Activated CD8-positive, alpha-beta memory T cell treated with anti-CD3 and anti-CD28 coated beads, Interleukin-2, amount 10 ng/mL, durations not matched to agents 7 days and 5 days (primary cell): Measurements from ENCODE around the gene ELMOD1. TPM values are rescaled to one million over a fixed set of nuclear protein-coding genes. Genes with fewer than 3 reads are reported as not detected.
A peak's percentile ranks its signal among the peaks of the same experiment; 100 is the strongest.
"Not testable (repeated sequence)": the region's sequence is repeated elsewhere in the genome, so short reads cannot be mapped to it uniquely, and the experiment has no call there.

Experiments used
- ATAC-seq: fragments of 150-1000 bp; cut with Tn5 transposase; one replicate; pipeline ENCODE4 v1.10.0; 2021; ENCODE audit warnings: moderate library complexity
- CTCF ChIA-PET: fragments of 350-600 bp; sonication (Branson Sonifier 250); formaldehyde crosslinking; loops from one replicate; lab custom pipeline; 2021; ENCODE audit warnings: antibody characterized with exemption; lab: Charles Lee
- DNase-seq: peaks from one replicate; pipeline ENCODE4 v3.0.0-alpha.2; 2020
- H3K27ac Mint-ChIP-seq: one replicate; pipeline ENCODE4 v1.8.0; 2021; ENCODE audit warnings: mild to moderate bottlenecking, mixed read lengths
- H3K27me3 Mint-ChIP-seq: one replicate; pipeline ENCODE4 v1.8.0; 2021; ENCODE audit warnings: mixed read lengths
- H3K36me3 Mint-ChIP-seq: one replicate; pipeline ENCODE4 v1.8.0; 2021; ENCODE audit warnings: mild to moderate bottlenecking, mixed read lengths
- H3K4me1 Mint-ChIP-seq: one replicate; pipeline ENCODE4 v1.8.0; 2021; ENCODE audit warnings: mixed read lengths
- H3K4me3 Mint-ChIP-seq: one replicate; pipeline ENCODE4 v1.8.0; 2021; ENCODE audit warnings: mild to moderate bottlenecking, moderate library complexity, mixed read lengths
- H3K9me3 Mint-ChIP-seq: one replicate; pipeline ENCODE4 v1.8.0; 2022; ENCODE audit warnings: low read depth, mixed read lengths
- total RNA-seq, 2 experiments: library from RNA; stranded (reverse); gene quantifications; one replicate each; pipeline ENCODE4 v1.2.3, GENCODE V29; 2021

ELMOD1 gene
- total RNA-seq, 2 experiments from 2014 or later, result 0.16 TPM; not detected in 1

- peaks cover 48% of the 10 kb centered on the region for H3K4me1 Mint-ChIP-seq
- CTCF ChIA-PET, result interaction anchor here (1.1 to 4.3 kb wide), 5 partner anchors 9 to 205 kb away, joined by 3 to 38 read pairs (median 8); no protein-coding TSS in a partner anchor
- H3K4me3 Mint-ChIP-seq, result peak overlapping the region; percentile 92
- no peak for DNase-seq
- no peaks in the 10 kb centered on the region for H3K36me3 Mint-ChIP-seq
- no peaks in the 10 kb centered on the region for H3K27me3 Mint-ChIP-seq
- H3K9me3 Mint-ChIP-seq, result no peaks in the 10 kb centered on the region
- peak overlapping the region; percentile 13 for H3K27ac Mint-ChIP-seq
- ATAC-seq, result no peak
Observed at GRCh38 chr11:107566569-107566968, 24.4 kb upstream of the ELMOD1 start.

GRCh38 chr11:107567739-107568335, 23.1 kb upstream of the ELMOD1 start:
- peaks cover 38% of the 10 kb centered on the region for H3K4me1 Mint-ChIP-seq
- H3K9me3 Mint-ChIP-seq, result no peaks in the 10 kb centered on the region
- DNase-seq (no peak), ATAC-seq (no peak)
- H3K36me3 Mint-ChIP-seq, result no peaks in the 10 kb centered on the region
- no peak overlapping the region for H3K4me3 Mint-ChIP-seq
- H3K27me3 Mint-ChIP-seq, result peaks cover 3% of the 10 kb centered on the region
- CTCF ChIA-PET, result interaction anchor here (1.1 to 2.7 kb wide), 3 partner anchors 8 to 203 kb away, joined by 4 to 11 read pairs (median 8); no protein-coding TSS in a partner anchor
- H3K27ac Mint-ChIP-seq, result no peak overlapping the region

- no peak overlapping the region for H3K4me3 Mint-ChIP-seq
- H3K27ac Mint-ChIP-seq, result no peak overlapping the region
Observed at GRCh38 chr11:107570015-107570414, 20.9 kb upstream of the ELMOD1 start.

GRCh38 chr11:107573438-107573837, 17.5 kb upstream of the ELMOD1 start:
- no peaks in the 10 kb centered on the region for H3K9me3 Mint-ChIP-seq
- no peak for DNase-seq
- CTCF ChIA-PET, result interaction anchor here (4.4 kb wide), 1 partner anchor 116 kb away, joined by 27 read pairs; no protein-coding TSS in a partner anchor
- H3K36me3 Mint-ChIP-seq, result no peaks in the 10 kb centered on the region
- no peak overlapping the region for H3K4me3 Mint-ChIP-seq
- no peaks in the 10 kb centered on the region for H3K4me1 Mint-ChIP-seq
- no peak overlapping the region for H3K27ac Mint-ChIP-seq
- peaks cover 7% of the 10 kb centered on the region for H3K27me3 Mint-ChIP-seq
- ATAC-seq, result no peak

More at GRCh38 chr11:107570015-107570414, 20.9 kb upstream of the ELMOD1 start:
- Mint-ChIP-seq H3K36me3 (no peaks in the 10 kb centered on the region), H3K27me3 (peaks cover 7% of the 10 kb centered on the region), H3K9me3 (no peaks in the 10 kb centered on the region), H3K4me1 (peaks cover 18% of the 10 kb centered on the region)
- CTCF ChIA-PET, result no interaction called here
- DNase-seq (no peak), ATAC-seq (no peak)

GRCh38 chr11:107576497-107577345, 14.2 kb upstream of the ELMOD1 start:
- CTCF ChIA-PET, result interaction anchor here (1.0 to 4.4 kb wide), 9 partner anchors 10 to 164 kb away, joined by 3 to 27 read pairs (median 3); partner anchors contain the start of gene ELMOD1
- H3K4me1 Mint-ChIP-seq, ATAC-seq, H3K27me3 Mint-ChIP-seq, H3K27ac Mint-ChIP-seq, H3K4me3 Mint-ChIP-seq, H3K36me3 Mint-ChIP-seq, H3K9me3 Mint-ChIP-seq: not testable (repeated sequence)
- peak; percentile 58 for DNase-seq

GRCh38 chr11:107577346-107577711, 13.6 kb upstream of the ELMOD1 start:
- ATAC-seq (no peak), DNase-seq (no peak)
- CTCF ChIA-PET, result interaction anchor here (0.7 to 2.2 kb wide), 6 partner anchors 11 to 112 kb away, joined by 3 to 13 read pairs (median 3); no protein-coding TSS in a partner anchor
- Mint-ChIP-seq H3K36me3 (no peaks in the 10 kb centered on the region), H3K4me1 (no peaks in the 10 kb centered on the region), H3K9me3 (no peaks in the 10 kb centered on the region), H3K4me3 (no peak overlapping the region), H3K27ac (no peak overlapping the region), H3K27me3 (peaks cover 8% of the 10 kb centered on the region)

GRCh38 chr11:107579169-107579568, 11.8 kb upstream of the ELMOD1 start:
- CTCF ChIA-PET, ATAC-seq, H3K9me3 Mint-ChIP-seq: not testable (repeated sequence)

GRCh38 chr11:107581147-107581546, 9.8 kb upstream of the ELMOD1 start:
- DNase-seq (no peak), ATAC-seq (no peak)
- H3K9me3 Mint-ChIP-seq, result no peaks in the 10 kb centered on the region
- no peak overlapping the region for H3K27ac Mint-ChIP-seq
- H3K36me3 Mint-ChIP-seq, result no peaks in the 10 kb centered on the region
- no peaks in the 10 kb centered on the region for H3K4me1 Mint-ChIP-seq
- peaks cover 21% of the 10 kb centered on the region for H3K27me3 Mint-ChIP-seq
- CTCF ChIA-PET, result interaction anchor here (1.2 kb wide), 1 partner anchor 190 kb away, joined by 3 read pairs; no protein-coding TSS in a partner anchor
- no peak overlapping the region for H3K4me3 Mint-ChIP-seq

More at GRCh38 chr11:107579169-107579568, 11.8 kb upstream of the ELMOD1 start:
- not testable (repeated sequence) for H3K27me3 Mint-ChIP-seq, H3K4me1 Mint-ChIP-seq, H3K4me3 Mint-ChIP-seq, DNase-seq, H3K27ac Mint-ChIP-seq, H3K36me3 Mint-ChIP-seq

GRCh38 chr11:107583629-107584195, 7.2 kb upstream of the ELMOD1 start:
- H3K27ac Mint-ChIP-seq, result no peak overlapping the region
- no peak overlapping the region for H3K4me3 Mint-ChIP-seq
- H3K27me3 Mint-ChIP-seq, result peaks cover 47% of the 10 kb centered on the region
- no peaks in the 10 kb centered on the region for H3K36me3 Mint-ChIP-seq
- H3K9me3 Mint-ChIP-seq, result no peaks in the 10 kb centered on the region
- H3K4me1 Mint-ChIP-seq, result no peaks in the 10 kb centered on the region
- ATAC-seq (no peak), DNase-seq (no peak)
- CTCF ChIA-PET, result interaction anchor here (0.7 kb wide), 1 partner anchor 35 kb away, joined by 3 read pairs; no protein-coding TSS in a partner anchor

GRCh38 chr11:107587306-107587979, 3.5 kb upstream of the ELMOD1 start:
- H3K36me3 Mint-ChIP-seq, result no peaks in the 10 kb centered on the region
- CTCF ChIA-PET, result no interaction called here
- peaks cover 74% of the 10 kb centered on the region for H3K27me3 Mint-ChIP-seq
- no peak for DNase-seq
- H3K9me3 Mint-ChIP-seq, result no peaks in the 10 kb centered on the region
- ATAC-seq, result no peak
- peaks cover 20% of the 10 kb centered on the region for H3K4me1 Mint-ChIP-seq
- no peak overlapping the region for H3K27ac Mint-ChIP-seq
- no peak overlapping the region for H3K4me3 Mint-ChIP-seq

GRCh38 chr11:107591378-107592230, 657 bp downstream of the ELMOD1 start:
- DNase-seq, result peak; percentile 50
- peak; percentile 61 for ATAC-seq
- Mint-ChIP-seq H3K4me3 (peak overlapping the region; percentile 72), H3K9me3 (no peaks in the 10 kb centered on the region), H3K27ac (no peak overlapping the region), H3K36me3 (no peaks in the 10 kb centered on the region), H3K4me1 (peaks cover 24% of the 10 kb centered on the region), H3K27me3 (peaks cover 86% of the 10 kb centered on the region)
- CTCF ChIA-PET, result interaction anchor here (1.0 to 1.4 kb wide), 3 partner anchors 9 to 42 kb away, joined by 3 read pairs; no protein-coding TSS in a partner anchor

GRCh38 chr11:107592231-107592590, 1.3 kb downstream of the ELMOD1 start:
- Mint-ChIP-seq H3K4me3 (peak overlapping the region; percentile 72), H3K36me3 (no peaks in the 10 kb centered on the region), H3K9me3 (no peaks in the 10 kb centered on the region), H3K27ac (no peak overlapping the region), H3K4me1 (peaks cover 24% of the 10 kb centered on the region), H3K27me3 (peaks cover 85% of the 10 kb centered on the region)
- CTCF ChIA-PET, result interaction anchor here (1.0 to 1.1 kb wide), 2 partner anchors 10 to 43 kb away, joined by 3 read pairs; no protein-coding TSS in a partner anchor
- ATAC-seq (no peak), DNase-seq (no peak)
